ENCODE results near the gene LTF. TPM values are rescaled to one million over a fixed set of nuclear protein-coding genes. Genes with fewer than 3 reads are reported as not detected.

LTF gene
- total RNA-seq, 1 donor from 2014 or later: 1.4 TPM

DNA sequence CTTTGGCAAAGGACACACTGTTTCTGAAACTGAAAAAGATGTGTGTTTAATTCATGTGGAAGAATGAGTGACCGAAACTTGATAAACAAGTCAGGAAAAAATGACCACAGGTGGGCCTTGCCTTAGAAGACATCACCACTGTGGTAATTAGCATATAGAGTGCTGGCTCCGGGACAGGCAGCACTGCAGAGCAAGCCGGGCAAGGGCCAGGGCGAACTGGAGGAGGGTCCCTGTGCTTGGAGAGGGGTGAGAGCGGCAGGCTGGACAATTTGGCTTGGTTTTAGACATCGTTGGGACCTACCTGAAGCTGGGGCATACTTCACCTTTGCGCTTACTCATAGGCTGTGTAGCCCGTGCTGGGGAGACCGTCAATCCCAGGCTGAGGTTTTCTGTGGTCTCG lies 41.2 kb upstream of the LTF start:
- Histone ChIP-seq H3K27me3 (no peaks in the 10 kb centered on the region), H3K4me1 (no peaks in the 10 kb centered on the region), H3K4me3 (no peak overlapping the region), H3K27ac (no peak overlapping the region), H3K36me3 (no peaks in the 10 kb centered on the region), H3K9me3 (no peaks in the 10 kb centered on the region)
- no peak for DNase-seq (ENCODE audit: low spot score in 2 of 2)
- intact Hi-C loops (cut with DNase I): no loop called here
- TF ChIP-seq, protein P1, sequence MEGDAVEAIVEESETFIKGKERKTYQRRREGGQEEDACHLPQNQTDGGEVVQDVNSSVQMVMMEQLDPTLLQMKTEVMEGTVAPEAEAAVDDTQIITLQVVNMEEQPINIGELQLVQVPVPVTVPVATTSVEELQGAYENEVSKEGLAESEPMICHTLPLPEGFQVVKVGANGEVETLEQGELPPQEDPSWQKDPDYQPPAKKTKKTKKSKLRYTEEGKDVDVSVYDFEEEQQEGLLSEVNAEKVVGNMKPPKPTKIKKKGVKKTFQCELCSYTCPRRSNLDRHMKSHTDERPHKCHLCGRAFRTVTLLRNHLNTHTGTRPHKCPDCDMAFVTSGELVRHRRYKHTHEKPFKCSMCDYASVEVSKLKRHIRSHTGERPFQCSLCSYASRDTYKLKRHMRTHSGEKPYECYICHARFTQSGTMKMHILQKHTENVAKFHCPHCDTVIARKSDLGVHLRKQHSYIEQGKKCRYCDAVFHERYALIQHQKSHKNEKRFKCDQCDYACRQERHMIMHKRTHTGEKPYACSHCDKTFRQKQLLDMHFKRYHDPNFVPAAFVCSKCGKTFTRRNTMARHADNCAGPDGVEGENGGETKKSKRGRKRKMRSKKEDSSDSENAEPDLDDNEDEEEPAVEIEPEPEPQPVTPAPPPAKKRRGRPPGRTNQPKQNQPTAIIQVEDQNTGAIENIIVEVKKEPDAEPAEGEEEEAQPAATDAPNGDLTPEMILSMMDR (IDR thresholded peaks at IDR 0.05): no peak

- TF ChIP-seq, protein P1 (IDR thresholded peaks at IDR 0.05): no peak
- no peaks in the 10 kb centered on the region for H3K27me3 ChIP-seq
- H3K36me3 ChIP-seq: no peaks in the 10 kb centered on the region
- H3K9me3 ChIP-seq: no peaks in the 10 kb centered on the region
- H3K4me3 ChIP-seq: no peak overlapping the region
- intact Hi-C loops (cut with DNase I): no loop called here
- DNase-seq (ENCODE audit: low spot score in 2 of 2): no peak
- H3K4me1 ChIP-seq: no peaks in the 10 kb centered on the region
- H3K27ac ChIP-seq: no peak overlapping the region
Measured at GRCh38 chr3:46504789-46505188, 40.1 kb upstream of the LTF start.

GRCh38 chr3:46503200-46503874 lies 38.6 kb upstream of the LTF start:
- H3K9me3 ChIP-seq: no peaks in the 10 kb centered on the region
- no peak overlapping the region for H3K27ac ChIP-seq
- no peaks in the 10 kb centered on the region for H3K27me3 ChIP-seq
- no peaks in the 10 kb centered on the region for H3K36me3 ChIP-seq
- intact Hi-C loops (cut with DNase I): no loop called here
- no peak overlapping the region for H3K4me3 ChIP-seq
- no peaks in the 10 kb centered on the region for H3K4me1 ChIP-seq
- TF ChIP-seq, protein P1 (IDR thresholded peaks at IDR 0.05): no peak
- no peak for DNase-seq (ENCODE audit: low spot score in 2 of 2)

GRCh38 chr3:46501702-46502101 lies 37.0 kb upstream of the LTF start:
- intact Hi-C loops (cut with DNase I): no loop called here
- TF ChIP-seq, protein P1 (IDR thresholded peaks at IDR 0.05): no peak

DNA sequence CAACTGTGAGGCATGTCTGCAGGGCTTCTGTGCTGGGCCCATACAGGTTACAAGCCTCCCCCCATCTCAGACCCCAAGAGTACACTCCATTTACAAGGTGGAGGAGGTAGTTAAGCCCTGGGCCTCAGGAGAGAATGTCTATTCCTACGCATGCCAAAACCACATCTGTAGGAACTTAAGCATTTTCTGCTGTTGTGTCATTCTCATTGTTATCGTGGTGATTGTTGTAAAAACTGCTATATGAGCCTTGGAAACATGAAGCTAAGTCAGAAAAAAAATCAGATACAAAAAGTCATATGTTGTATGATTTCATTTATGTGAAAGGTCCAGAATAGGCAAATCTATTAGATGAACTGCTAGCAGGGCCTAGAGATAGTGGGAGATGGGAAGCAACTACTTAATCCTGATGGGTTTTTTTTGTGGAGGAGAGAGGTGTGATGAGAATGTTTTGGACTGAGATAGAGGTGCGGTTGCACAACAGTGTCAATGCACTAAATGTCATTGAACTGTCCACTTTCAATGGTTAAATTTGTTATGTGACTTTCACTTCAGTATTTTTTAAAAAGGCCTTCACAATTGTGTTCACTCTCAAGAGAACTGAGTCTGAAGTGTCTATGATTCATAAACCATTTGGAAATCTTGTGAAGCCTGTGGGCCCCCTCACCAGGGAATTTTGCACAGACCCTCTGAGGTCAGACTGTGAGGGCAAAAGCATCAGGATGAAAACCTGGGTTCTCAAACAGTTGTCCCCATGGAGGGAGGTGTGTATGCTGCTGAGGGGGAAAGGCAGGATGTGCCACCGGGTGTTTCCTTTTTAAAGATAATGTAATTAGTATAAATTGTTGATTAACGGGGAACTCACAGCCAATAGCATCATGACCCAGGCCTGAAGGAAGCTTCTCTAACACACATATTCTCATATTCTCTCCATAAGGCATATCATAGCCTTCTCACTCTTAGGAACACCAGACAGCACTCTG lies 36.2 kb upstream of the LTF start:
- intact Hi-C loops (cut with DNase I): no loop called here
- Histone ChIP-seq H3K9me3 (no peaks in the 10 kb centered on the region), H3K36me3 (no peaks in the 10 kb centered on the region), H3K27ac (no peak overlapping the region), H3K4me1 (no peaks in the 10 kb centered on the region), H3K27me3 (no peaks in the 10 kb centered on the region), H3K4me3 (no peak overlapping the region)
- DNase-seq (ENCODE audit: low spot score in 2 of 2): no peak
- TF ChIP-seq, protein P1 (IDR thresholded peaks at IDR 0.05): no peak

More at GRCh38 chr3:46501702-46502101, 37.0 kb upstream of the LTF start:
- Histone ChIP-seq H3K27me3 (no peaks in the 10 kb centered on the region), H3K4me1 (no peaks in the 10 kb centered on the region), H3K9me3 (no peaks in the 10 kb centered on the region), H3K36me3 (no peaks in the 10 kb centered on the region), H3K27ac (no peak overlapping the region), H3K4me3 (no peak overlapping the region)
- DNase-seq (ENCODE audit: low spot score in 2 of 2): no peak

Measured in ascending aorta (tissue), 2 donors.